GM12878 (cell line): ENCODE measurements around the gene SFT2D1. TPM values are rescaled to one million over a fixed set of nuclear protein-coding genes. Genes with fewer than 3 reads are reported as not detected.

Source experiments
- BCL11A ChIP-seq: IDR thresholded peaks from 2 replicates; pipeline ENCODE4 v1.6.1; 2011; ENCODE audit warnings: low read depth, low read length
- BMI1 ChIP-seq: fragments of 450-650 bp; IDR thresholded peaks from 2 replicates; pipeline ENCODE4 v1.6.1; 2016; ENCODE audit warnings: mild to moderate bottlenecking, moderate library complexity, borderline replicate concordance
- GATAD2B ChIP-seq: fragments of 450-650 bp; conservative IDR thresholded peaks from 2 replicates; pipeline ENCODE4 v1.6.1; 2017; ENCODE audit warnings: low read depth, mild to moderate bottlenecking, moderate library complexity
- IKZF1 ChIP-seq: fragments of 450-650 bp; conservative IDR thresholded peaks from 2 replicates; pipeline ENCODE4 v1.6.1; 2017; ENCODE audit warnings: antibody characterized with exemption, mild to moderate bottlenecking
- MAX ChIP-seq: IDR thresholded peaks from 2 replicates; pipeline ENCODE4 v1.6.1; 2012; ENCODE audit warnings: low read depth, low read length, improper control_type of control experiment
- MXI1 ChIP-seq: fragments of 150-350 bp; IDR thresholded peaks from 2 replicates; pipeline ENCODE4 v1.6.1; 2011; ENCODE audit warnings: low read depth, mild to moderate bottlenecking, inconsistent platforms, low read length, improper control_type of control experiment
- NFYA ChIP-seq: IDR thresholded peaks from 2 replicates; pipeline ENCODE4 v1.6.1; 2011; ENCODE audit warnings: low read depth, mild to moderate bottlenecking, low read length, improper control_type of control experiment, borderline replicate concordance
- NFYB ChIP-seq: IDR thresholded peaks from 2 replicates; pipeline ENCODE4 v1.6.1; 2011; ENCODE audit warnings: low read depth, mild to moderate bottlenecking, low read length, improper control_type of control experiment, moderate library complexity; ENCODE audit not compliant: insufficient read depth
- NR2C1 ChIP-seq: fragments of 450-650 bp; IDR thresholded peaks from 2 replicates; pipeline ENCODE4 v1.6.1; 2017; ENCODE audit warnings: antibody characterized with exemption, mild to moderate bottlenecking, moderate library complexity
- POLR2A ChIP-seq: IDR thresholded peaks from 2 replicates; pipeline ENCODE4 v1.6.1; 2011; ENCODE audit warnings: low read depth, mild to moderate bottlenecking, low read length
- POLR2AphosphoS2 ChIP-seq: IDR thresholded peaks from 2 replicates; pipeline ENCODE4 v1.6.1; 2011; ENCODE audit warnings: low read depth, mild to moderate bottlenecking, low read length, improper control_type of control experiment, moderate library complexity
- RB1 ChIP-seq: fragments of 450-650 bp; formaldehyde crosslinking; IDR thresholded peaks from 2 replicates; pipeline ENCODE4 v1.6.1; 2017; ENCODE audit warnings: mild to moderate bottlenecking, borderline replicate concordance
- RBBP5 ChIP-seq: fragments of 200-600 bp; sonication (generic); conservative IDR thresholded peaks from 2 replicates; pipeline ENCODE4 v1.6.1; 2016
- SIN3A ChIP-seq: IDR thresholded peaks from 2 replicates; pipeline ENCODE4 v1.6.1; 2012; ENCODE audit warnings: low read depth, low read length, improper control_type of control experiment
- SMC3 ChIP-seq: IDR thresholded peaks from 2 replicates; pipeline ENCODE4 v1.6.1; 2011; ENCODE audit warnings: low read length, improper control_type of control experiment, borderline replicate concordance
- SP1 ChIP-seq: IDR thresholded peaks from one replicate; pipeline ENCODE4 v1.6.1; 2011; ENCODE audit warnings: low read depth, low read length
- SREBF1 ChIP-seq: IDR thresholded peaks from 2 replicates; pipeline ENCODE4 v1.6.1; 2012; ENCODE audit warnings: mild to moderate bottlenecking, low read length
- STAT1 ChIP-seq: fragments of 450-650 bp; conservative IDR thresholded peaks from 2 replicates; pipeline ENCODE4 v1.6.1; 2014; ENCODE audit warnings: antibody characterized with exemption, mild to moderate bottlenecking
- STAT3 ChIP-seq: IDR thresholded peaks from 2 replicates; pipeline ENCODE4 v1.6.1; 2011; ENCODE audit warnings: low read depth, low read length, improper control_type of control experiment
- TBL1XR1 ChIP-seq: IDR thresholded peaks from 2 replicates; pipeline ENCODE4 v1.6.1; 2012; ENCODE audit warnings: low read depth, low read length, improper control_type of control experiment
- TCF12 ChIP-seq: IDR thresholded peaks from 2 replicates; pipeline ENCODE4 v1.6.1; 2011; ENCODE audit warnings: low read depth, mild to moderate bottlenecking, low read length
- USF2 ChIP-seq: IDR thresholded peaks from 2 replicates; pipeline ENCODE4 v1.6.1; 2011; ENCODE audit warnings: low read depth, low read length, improper control_type of control experiment, borderline replicate concordance
- WRNIP1 ChIP-seq: IDR thresholded peaks from 2 replicates; pipeline ENCODE4 v1.6.1; 2011; ENCODE audit warnings: low read depth, low read length, improper control_type of control experiment, borderline replicate concordance
- YY1 ChIP-seq: IDR thresholded peaks from 2 replicates; pipeline ENCODE4 v1.6.1; 2011; ENCODE audit warnings: low read depth, mild to moderate bottlenecking, low read length
- ZNF207 ChIP-seq: fragments of 450-650 bp; IDR thresholded peaks from 2 replicates; pipeline ENCODE4 v1.6.1; 2014; ENCODE audit warnings: antibody characterized with exemption, mild to moderate bottlenecking, borderline replicate concordance
- ZNF274 ChIP-seq: IDR thresholded peaks from one replicate; pipeline ENCODE4 v1.8.0; 2011; ENCODE audit not compliant: insufficient read length, insufficient read depth
- ZNF592 ChIP-seq: fragments of 450-650 bp; IDR thresholded peaks from 2 replicates; pipeline ENCODE4 v1.6.1; 2017; ENCODE audit warnings: mild to moderate bottlenecking, moderate library complexity
- ZSCAN29 ChIP-seq: fragments of 450-650 bp; IDR thresholded peaks from 2 replicates; pipeline ENCODE4 v1.6.1; 2017; ENCODE audit warnings: mild to moderate bottlenecking, moderate library complexity
- polyA plus RNA-seq, 11 experiments: library from polyadenylated mRNA; depleted of rRNA in 4 of 11; unstranded in 6 of 11; stranded (reverse) in 5 of 11; fragments of >200 nt; fragmentation: Nextera tagmentation in 4 of 11; fragmentation: Illumina TruSeq in 1 of 11; extraction: Ambion mirVana in 4 of 11; extraction: Trizol in 1 of 11; gene quantifications; 1 replicate in 1 of 11; 2 replicates in 10 of 11; pipeline versions ENCODE4 v1.2.1 to v1.2.3, GENCODE V29; 2011 to 2016; ENCODE audit warnings: inconsistent platforms in 2 of 11, missing spikeins in 2 of 11, low read depth in 1 of 11
- total RNA-seq, 4 experiments: library from RNA; depleted of rRNA in 3 of 4; stranded (reverse); fragments of >200 nt in 3 of 4; fragmentation: Illumina TruSeq in 1 of 4; extraction: Trizol in 1 of 4; gene quantifications; 2 replicates each; pipeline versions ENCODE4 v1.2.1 to v1.2.3, GENCODE V29; 2013 to 2021

The SFT2D1 gene
- total and polyA plus RNA-seq, 10 of the 15 experiments (the other 5 are each of a cell fraction or from before 2014, with no cell fraction given), result 69.5 to 281 (median 124) TPM

- TF ChIP-seq BCL11A (no peak), RBBP5 (peak; percentile 40; the same call in 1 of the 2 replicates), SIN3A (no peak; the same call in 1 of the 2 replicates), NFYA (no peak), NFYB (peak; percentile 93), SMC3 (no peak), BMI1 (0 out of 2 replicates have a peak, but pooled peaks have one; percentile 19), MXI1 (peak; percentile 81), STAT3 (no peak), SP1 (peak; percentile 91), ZNF592 (no peak), TBL1XR1 (peak; percentile 12; the same call in 1 of the 2 replicates), ZNF207 (peak; percentile 55), RB1 (peak; percentile 80), WRNIP1 (no peak), USF2 (no peak), ZSCAN29 (no peak), TCF12 (no peak), STAT1 (no peak), POLR2A (peak; percentile 88), YY1 (0 out of 2 replicates have a peak, but pooled peaks have one; percentile 6), ZNF274 (no peak), GATAD2B (peak; percentile 88), SREBF1 (no peak), POLR2AphosphoS2 (peak; percentile 52; the same call in 1 of the 2 replicates), MAX (peak; percentile 31; the same call in 1 of the 2 replicates), NR2C1 (0 out of 2 replicates have a peak, but pooled peaks have one; percentile 14), IKZF1 (peak; percentile 89)
Observed at GRCh38 chr6:166382933-166383801, 40.8 kb upstream of the SFT2D1 start, which contains the start of gene MPC1 (continued).
